Panc1 (cell line): ENCODE data around the gene STOML2. TPM values are rescaled to one million over a fixed set of nuclear protein-coding genes. Genes with fewer than 3 reads are reported as not detected.

Experiments used
- ATAC-seq: fragments of 200-7000 bp; cut with Tn5 transposase; 2 replicates; pipeline ENCODE4 v1.9.1; 2020; ENCODE audit warnings: mild to moderate bottlenecking, moderate library complexity
- BruUV-seq: library from RNA; stranded (reverse); fragments of 400-500 nt; replicated peaks from 2 replicates; lab custom pipeline; 2021; lab: Mats Ljungman, UMichigan
- CTCF ChIA-PET: fragments of 300-600 bp; sonication (Branson Sonifier 250); formaldehyde crosslinking; loops from one replicate; lab custom pipeline; 2022; ENCODE audit warnings: antibody characterized with exemption; lab: Charles Lee
- POLR2A ChIA-PET: fragments of 300-600 bp; sonication (Branson Sonifier 250); formaldehyde crosslinking; loops from one replicate; lab custom pipeline; 2022; ENCODE audit warnings: antibody characterized with exemption; lab: Charles Lee
- DNase-seq: peaks from one replicate; pipeline ENCODE4 v3.0.0-alpha.2; 2010; ENCODE audit warnings: low read depth, low spot score
- H3K27ac ChIP-seq: 2 replicates; pipeline ENCODE4 v1.5.1; 2011; ENCODE audit warnings: mild to moderate bottlenecking, low read length, inconsistent platforms
- H3K27me3 ChIP-seq: fragments of 200-500 bp; sonication (Bioruptor generic); 2 replicates; pipeline ENCODE4 v1.6.0; 2014; ENCODE audit warnings: low read length, inconsistent platforms; ENCODE audit not compliant: control insufficient read depth, insufficient read depth
- H3K36me3 ChIP-seq: fragments of 200-500 bp; sonication (Bioruptor generic); 2 replicates; pipeline ENCODE4 v1.5.1; 2014; ENCODE audit warnings: inconsistent platforms, mild to moderate bottlenecking, low read length, moderate library complexity; ENCODE audit not compliant: control insufficient read depth, insufficient read depth
- H3K4me1 ChIP-seq: 2 replicates; pipeline ENCODE4 v1.5.1; 2011; ENCODE audit warnings: inconsistent platforms, mild to moderate bottlenecking, low read length, moderate library complexity; ENCODE audit not compliant: control insufficient read depth, insufficient read depth
- H3K4me3 ChIP-seq, 2 experiments: 2 replicates each; pipeline ENCODE4 v1.5.1; 2011 to 2012; ENCODE audit warnings: low read depth in 2 of 2, low read length in 2 of 2, mild to moderate bottlenecking in 2 of 2, inconsistent platforms in 1 of 2, moderate library complexity in 1 of 2
- H3K9me3 ChIP-seq: fragments of 200-500 bp; sonication (Bioruptor generic); 2 replicates; pipeline ENCODE4 v1.5.1; 2014; ENCODE audit warnings: low read depth, mild to moderate bottlenecking, inconsistent platforms, low read length, moderate library complexity; ENCODE audit not compliant: control insufficient read depth, insufficient read depth
- CTCF ChIP-seq: fragments of 450-650 bp; IDR thresholded peaks from 2 replicates; pipeline ENCODE4 v1.5.1; 2017; ENCODE audit warnings: mild to moderate bottlenecking
- POLR2AphosphoS5 ChIP-seq: IDR thresholded peaks from 2 replicates; pipeline ENCODE4 v1.6.1; 2012; ENCODE audit warnings: mild to moderate bottlenecking, low read depth, low read length, moderate library complexity
- REST ChIP-seq, 2 experiments: IDR thresholded peaks; 2 replicates each; pipeline ENCODE4 v1.6.1; 2011 to 2012; ENCODE audit warnings: low read depth in 2 of 2, control low read depth in 1 of 2, low read length in 1 of 2, mild to moderate bottlenecking in 1 of 2, moderate library complexity in 1 of 2; ENCODE audit not compliant: insufficient read depth in 1 of 2
- SIN3A ChIP-seq: IDR thresholded peaks from 2 replicates; pipeline ENCODE4 v1.6.1; 2012; ENCODE audit warnings: low read depth, mild to moderate bottlenecking, low read length, moderate library complexity, borderline replicate concordance; ENCODE audit not compliant: insufficient read depth
- TCF7L2 ChIP-seq: IDR thresholded peaks from 2 replicates; pipeline ENCODE4 v1.6.1; 2011; ENCODE audit warnings: mild to moderate bottlenecking, low read depth, low read length, inconsistent platforms
- in situ Hi-C: cut with HindIII; loops from 2 replicates; pipeline ENCODE4 v1.10.0; 2016; ENCODE audit warnings: low sequenced_read_pairs, low pct_unique_long_range_greater_than_20kb
- intact Hi-C: fragments of 100-400 bp; cut with micrococcal nuclease; formaldehyde crosslinking; loops from one replicate; pipeline ENCODE4 v1.10.0; 2022; ENCODE audit not compliant: unreplicated experiment
- total RNA-seq: library from RNA; stranded (reverse); gene quantifications from one replicate; pipeline ENCODE4 v1.2.1, GENCODE V29; 2021; ENCODE audit not compliant: unreplicated experiment

STOML2 gene
- total RNA-seq, 1 experiment from 2014 or later: 264 TPM

- no peak overlapping the region for H3K27ac ChIP-seq
- in situ Hi-C loops (no loop called here), intact Hi-C loops (no loop called here)
- H3K27me3 ChIP-seq: no peaks in the 10 kb centered on the region
- POLR2A ChIA-PET: interaction anchor here (1.0 kb wide), 1 partner anchor 11 kb away, joined by 3 read pairs; no protein-coding TSS in a partner anchor
- DNase-seq (no peak), ATAC-seq (no peak)
- TF ChIP-seq POLR2AphosphoS5 (no peak), CTCF (no peak), REST (IDR thresholded peaks at IDR 0.05; ENCODE audit: insufficient read depth in 1 of 2, low read depth in 2 of 2, low read length in 1 of 2) (no peak), SIN3A (no peak), TCF7L2 (no peak)
- no peak overlapping the region for H3K4me3 ChIP-seq
- BruUV-seq: no TSS peak
- H3K4me1 ChIP-seq: peaks cover 31% of the 10 kb centered on the region
- H3K36me3 ChIP-seq: no peaks in the 10 kb centered on the region
- H3K9me3 ChIP-seq: no peaks in the 10 kb centered on the region
- CTCF ChIA-PET: interaction anchor here (0.6 kb wide), 1 partner anchor 416 kb away, joined by 5 read pairs; no protein-coding TSS in a partner anchor
Measured at GRCh38 chr9:35108461-35108860, 5.5 kb upstream of the STOML2 start.

- no TSS peak for BruUV-seq
- no peaks in the 10 kb centered on the region for H3K27me3 ChIP-seq
- H3K36me3 ChIP-seq: no peaks in the 10 kb centered on the region; the same call in 1 of the 2 replicates
- no peak overlapping the region for H3K4me3 ChIP-seq
- intact Hi-C loops (no loop called here), in situ Hi-C loops (no loop called here)
- ChIA-PET CTCF (no interaction called here), POLR2A (interaction anchor here (0.7 kb wide), 1 partner anchor 442 kb away, joined by 9 read pairs; a partner anchor contains a TSS)
- H3K4me1 ChIP-seq: peaks cover 32% of the 10 kb centered on the region
- DNase-seq (no peak), ATAC-seq (no peak)
- TF ChIP-seq TCF7L2 (no peak), REST (IDR thresholded peaks at IDR 0.05; ENCODE audit: insufficient read depth in 1 of 2, low read depth in 2 of 2, low read length in 1 of 2) (no peak), POLR2AphosphoS5 (no peak), CTCF (no peak), SIN3A (no peak)
- H3K27ac ChIP-seq: no peak overlapping the region
- no peaks in the 10 kb centered on the region for H3K9me3 ChIP-seq
Measured at GRCh38 chr9:35107297-35108290, 4.7 kb upstream of the STOML2 start.
